Ectodermal cell (in vitro differentiated cells): Measurements from ENCODE around the gene POC1B.

Experiments used
- H3K27ac ChIP-seq: 2 replicates; pipeline ENCODE4 v1.7.0; 2013; ENCODE audit warnings: mild to moderate bottlenecking, low read depth, low read length; ENCODE audit not compliant: insufficient read depth, poor library complexity, severe bottlenecking
- H3K27me3 ChIP-seq: 2 replicates; pipeline ENCODE4 v1.7.0; 2013; ENCODE audit warnings: mild to moderate bottlenecking, low read length; ENCODE audit not compliant: insufficient read depth, control insufficient read depth, poor library complexity, severe bottlenecking
- H3K36me3 ChIP-seq: one replicate; pipeline ENCODE4 v1.7.0; 2013; ENCODE audit warnings: low read length; ENCODE audit not compliant: control insufficient read depth, insufficient read depth
- H3K4me1 ChIP-seq: one replicate; pipeline ENCODE4 v1.7.0; 2013; ENCODE audit warnings: low read length; ENCODE audit not compliant: control insufficient read depth, insufficient read depth
- H3K4me3 ChIP-seq: 2 replicates; pipeline ENCODE4 v1.7.0; 2013; ENCODE audit warnings: low read depth, low read length, control low read depth; ENCODE audit not compliant: insufficient read depth
- H3K9me3 ChIP-seq: 2 replicates; pipeline ENCODE4 v1.7.0; 2013; ENCODE audit warnings: mild to moderate bottlenecking, low read length, moderate library complexity; ENCODE audit not compliant: control insufficient read depth
- WGBS, 2 experiments: methylation state at CpG; one replicate each; pipeline ENCODE4 v1.1.7; 2013; ENCODE audit warnings: missing lambda C conversion rate in 2 of 2; 5-methylcytosine and 5-hydroxymethylcytosine counted together

POC1B gene

DNA sequence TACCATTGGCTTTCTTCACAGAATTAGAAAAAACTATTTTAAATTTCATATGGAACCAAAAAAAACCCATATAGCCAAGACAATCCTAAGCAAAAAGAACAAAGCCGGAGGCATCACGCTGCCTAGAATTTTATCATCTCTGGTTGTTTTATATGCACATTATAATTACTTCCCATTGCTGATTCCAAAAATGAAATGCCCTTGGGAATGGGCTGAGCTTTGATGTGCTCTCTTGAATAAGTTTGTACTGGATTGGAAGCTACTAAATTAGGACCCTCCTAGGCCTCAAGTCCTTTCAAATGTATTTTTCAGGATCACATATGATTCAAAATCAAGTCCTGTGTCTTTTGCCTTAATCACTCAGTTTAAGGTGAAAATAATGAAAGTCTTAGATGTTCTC lies 114.6 kb downstream of the POC1B start:
- 100% methylated on average over 2 of the region's 2 CpGs for WGBS, 2 experiments

DNA sequence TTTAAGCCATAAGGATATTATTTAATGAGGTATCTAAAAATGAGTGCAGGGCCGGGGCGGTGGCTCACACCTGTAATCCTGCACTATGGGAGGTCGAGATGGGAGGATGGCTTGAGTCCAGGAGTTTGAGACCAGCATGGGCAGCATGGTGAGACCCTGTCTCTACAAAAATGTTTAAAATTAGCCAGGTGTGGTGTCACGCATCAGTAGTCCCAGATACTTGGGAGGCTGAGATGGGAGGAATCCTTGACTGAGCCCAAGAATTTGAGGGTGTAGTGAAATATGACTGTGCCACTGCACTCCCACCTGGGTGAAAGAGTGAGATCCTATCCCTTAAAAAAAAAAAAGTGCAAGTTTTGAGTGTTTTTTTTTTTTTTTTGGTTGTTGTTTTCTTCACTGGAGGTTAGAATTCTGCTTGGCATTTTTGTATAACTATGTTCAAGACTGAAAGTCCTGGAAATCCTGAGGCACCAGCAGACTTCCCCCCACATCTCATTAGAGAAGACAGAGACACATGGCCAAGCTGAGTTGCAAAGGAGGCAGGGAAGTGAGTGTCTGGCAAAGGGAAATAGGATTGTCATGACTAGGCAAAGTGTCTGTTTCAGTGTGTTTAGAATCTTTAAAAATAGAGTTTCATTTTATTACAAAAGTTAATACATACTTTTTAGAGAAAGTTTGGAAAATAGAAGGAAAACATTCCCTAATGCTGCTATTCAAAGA lies 120.1 kb downstream of the POC1B start:
- H3K4me1 ChIP-seq: no peaks in the 10 kb centered on the region
- no peaks in the 10 kb centered on the region for H3K27me3 ChIP-seq
- H3K36me3 ChIP-seq: no peaks in the 10 kb centered on the region
- no peak overlapping the region for H3K4me3 ChIP-seq
- WGBS, 2 experiments: 89 to 94% methylated on average over 4 of the region's 4 CpGs
- H3K27ac ChIP-seq: no peak overlapping the region
- no peaks in the 10 kb centered on the region for H3K9me3 ChIP-seq

More for the DNA sequence above, 114.6 kb downstream of the POC1B start:
- no peak overlapping the region for H3K27ac ChIP-seq
- no peaks in the 10 kb centered on the region for H3K36me3 ChIP-seq
- no peaks in the 10 kb centered on the region for H3K27me3 ChIP-seq
- no peaks in the 10 kb centered on the region for H3K4me1 ChIP-seq
- H3K9me3 ChIP-seq: no peaks in the 10 kb centered on the region
- no peak overlapping the region for H3K4me3 ChIP-seq

DNA sequence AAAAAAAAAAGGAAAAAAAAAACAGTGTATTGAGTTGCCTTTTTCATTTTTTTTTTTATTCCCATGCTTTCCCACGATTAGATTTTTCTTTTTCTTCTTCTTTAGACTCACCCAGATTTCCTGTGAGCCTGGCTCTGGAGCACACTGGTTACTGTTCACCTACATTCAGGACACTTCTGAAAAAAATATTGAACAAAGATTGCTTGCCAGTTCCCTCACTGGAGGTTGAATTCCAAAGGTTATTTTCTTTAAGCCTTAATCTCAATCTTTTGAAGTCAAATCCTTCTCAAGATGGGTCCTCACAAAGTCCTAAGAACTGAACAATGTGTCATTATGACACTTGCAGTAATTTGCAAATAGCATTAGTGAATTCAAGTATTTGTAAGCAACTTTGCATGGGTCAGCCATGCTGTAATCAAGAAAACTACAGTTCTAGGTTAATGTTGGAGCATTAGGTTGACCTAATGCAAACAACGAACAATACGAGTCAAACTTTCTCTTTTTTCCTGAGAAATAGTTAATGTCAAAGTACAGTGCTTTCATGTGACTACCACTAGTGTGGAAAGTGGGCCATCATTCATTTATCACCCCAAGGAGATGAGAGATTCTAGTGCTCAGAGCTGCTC lies 124.3 kb downstream of the POC1B start:
- Histone ChIP-seq H3K27me3 (no peaks in the 10 kb centered on the region), H3K27ac (no peak overlapping the region), H3K36me3 (no peaks in the 10 kb centered on the region), H3K9me3 (no peaks in the 10 kb centered on the region), H3K4me3 (no peak overlapping the region), H3K4me1 (no peaks in the 10 kb centered on the region)
- WGBS, 2 experiments: 94 to 96% methylated on average over 3 of the region's 3 CpGs

DNA sequence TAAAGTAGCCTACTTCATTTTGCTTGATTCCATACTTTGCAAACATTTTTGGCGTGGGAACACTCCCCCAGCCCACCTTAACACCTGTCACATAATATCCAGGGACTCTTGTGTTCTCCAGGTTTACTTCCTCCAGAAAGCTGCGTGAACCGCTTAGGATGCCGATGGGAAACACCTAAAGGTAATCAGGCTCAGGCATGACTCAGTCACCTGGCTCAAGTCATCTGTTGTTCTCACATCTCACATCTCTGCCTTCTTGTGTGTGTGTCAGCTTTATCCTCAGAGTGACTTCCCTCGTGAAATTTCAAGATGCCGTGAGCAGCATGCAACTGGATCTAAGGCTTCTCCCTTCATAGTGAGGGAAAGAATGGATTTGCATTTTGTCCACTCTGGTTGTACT lies 125.4 kb downstream of the POC1B start:
- Histone ChIP-seq H3K9me3 (no peaks in the 10 kb centered on the region), H3K36me3 (no peaks in the 10 kb centered on the region), H3K4me3 (no peak overlapping the region), H3K4me1 (no peaks in the 10 kb centered on the region), H3K27ac (no peak overlapping the region), H3K27me3 (no peaks in the 10 kb centered on the region)
- 95 to 96% methylated on average over 6 of the region's 6 CpGs for WGBS, 2 experiments

- no peak overlapping the region for H3K4me3 ChIP-seq
- H3K27me3 ChIP-seq: no peaks in the 10 kb centered on the region
- WGBS, 2 experiments: 81 to 84% methylated on average over 4 of the region's 4 CpGs
- no peaks in the 10 kb centered on the region for H3K9me3 ChIP-seq
- no peaks in the 10 kb centered on the region for H3K36me3 ChIP-seq
- no peaks in the 10 kb centered on the region for H3K4me1 ChIP-seq
- H3K27ac ChIP-seq: no peak overlapping the region
Measured at GRCh38 chr12:89395712-89396111, 130.1 kb downstream of the POC1B start.

DNA sequence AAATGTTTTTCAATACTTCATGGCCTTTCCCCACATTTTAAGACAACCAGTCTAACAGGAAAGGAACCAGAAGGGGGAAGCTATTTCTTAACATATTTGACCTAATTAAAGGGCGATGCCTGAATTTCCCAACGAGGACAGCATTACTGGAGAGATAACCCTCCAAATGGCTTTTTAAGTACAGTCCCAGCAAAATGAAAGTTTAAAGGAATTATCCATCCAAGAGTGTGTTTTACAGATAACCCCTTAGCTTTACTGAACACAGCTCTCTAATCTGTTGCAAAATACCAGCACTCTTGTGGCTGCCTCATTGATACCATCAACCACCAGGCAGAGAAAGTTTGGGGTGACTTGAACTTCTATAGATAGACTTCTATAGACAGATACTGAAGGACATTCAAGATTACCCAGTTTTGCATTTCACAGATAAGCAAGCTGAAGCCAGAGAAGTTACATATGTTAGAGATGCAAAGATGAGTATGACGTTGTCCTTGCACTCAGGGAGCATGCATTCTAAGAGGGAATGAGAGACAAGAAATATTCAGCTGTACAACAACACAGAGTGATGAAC lies 132.2 kb downstream of the POC1B start:
- Histone ChIP-seq H3K9me3 (no peaks in the 10 kb centered on the region), H3K27ac (no peak overlapping the region), H3K27me3 (no peaks in the 10 kb centered on the region), H3K36me3 (no peaks in the 10 kb centered on the region), H3K4me3 (no peak overlapping the region), H3K4me1 (no peaks in the 10 kb centered on the region)
- WGBS, 2 experiments: 91 to 92% methylated on average over 3 of the region's 3 CpGs

DNA sequence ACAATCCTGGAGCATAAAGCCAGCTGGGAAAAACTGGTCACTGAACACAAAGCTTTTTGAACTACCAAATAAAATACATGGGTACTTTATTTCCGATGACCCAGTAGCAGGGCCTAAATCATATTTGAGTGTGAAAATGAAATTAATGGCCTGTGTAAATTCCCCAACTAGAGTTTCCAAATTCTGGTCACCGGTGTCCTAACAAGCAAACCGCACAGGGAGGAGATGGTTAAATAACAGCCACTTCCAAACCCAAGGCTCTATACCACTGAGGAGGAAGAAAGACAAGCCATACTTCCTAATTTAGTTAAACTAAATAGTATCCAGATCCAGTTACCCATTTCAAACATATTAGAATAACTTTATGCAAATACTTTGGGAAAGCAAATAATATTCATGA lies 133.5 kb downstream of the POC1B start:
- no peak overlapping the region for H3K27ac ChIP-seq
- WGBS, 2 experiments: 100% methylated on average over 3 of the region's 3 CpGs
- no peaks in the 10 kb centered on the region for H3K36me3 ChIP-seq
- H3K27me3 ChIP-seq: no peaks in the 10 kb centered on the region
- no peaks in the 10 kb centered on the region for H3K9me3 ChIP-seq
- H3K4me1 ChIP-seq: no peaks in the 10 kb centered on the region
- H3K4me3 ChIP-seq: no peak overlapping the region

GRCh38 chr12:89391726-89392336 lies 134.0 kb downstream of the POC1B start:
- H3K27me3 ChIP-seq: no peaks in the 10 kb centered on the region
- WGBS, 2 experiments: 91 to 94% methylated on average over 6 of the region's 6 CpGs
- H3K4me3 ChIP-seq: no peak overlapping the region
- H3K27ac ChIP-seq: no peak overlapping the region
- H3K36me3 ChIP-seq: no peaks in the 10 kb centered on the region
- peaks cover 4% of the 10 kb centered on the region for H3K4me1 ChIP-seq
- H3K9me3 ChIP-seq: no peaks in the 10 kb centered on the region

GRCh38 chr12:89390802-89391673 lies 134.8 kb downstream of the POC1B start:
- no peak overlapping the region for H3K4me3 ChIP-seq
- no peaks in the 10 kb centered on the region for H3K9me3 ChIP-seq
- no peaks in the 10 kb centered on the region for H3K36me3 ChIP-seq
- 89 to 92% methylated on average over 3 of the region's 3 CpGs for WGBS, 2 experiments
- H3K27me3 ChIP-seq: no peaks in the 10 kb centered on the region
- peaks cover 12% of the 10 kb centered on the region for H3K4me1 ChIP-seq
- H3K27ac ChIP-seq: no peak overlapping the region
